Stimulated activated CD8-positive, alpha-beta memory T cell treated with anti-CD3 and anti-CD28 coated beads, Interleukin-4, amount 100 ng/mL, for 24 hours (primary cell): ENCODE data around the gene ZNF512B.

ENCODE experiments used
- DNase-seq: peaks from one replicate; pipeline ENCODE4 v3.0.0-alpha.2; 2020; ENCODE audit warnings: low read depth

Gene ZNF512B

DNA sequence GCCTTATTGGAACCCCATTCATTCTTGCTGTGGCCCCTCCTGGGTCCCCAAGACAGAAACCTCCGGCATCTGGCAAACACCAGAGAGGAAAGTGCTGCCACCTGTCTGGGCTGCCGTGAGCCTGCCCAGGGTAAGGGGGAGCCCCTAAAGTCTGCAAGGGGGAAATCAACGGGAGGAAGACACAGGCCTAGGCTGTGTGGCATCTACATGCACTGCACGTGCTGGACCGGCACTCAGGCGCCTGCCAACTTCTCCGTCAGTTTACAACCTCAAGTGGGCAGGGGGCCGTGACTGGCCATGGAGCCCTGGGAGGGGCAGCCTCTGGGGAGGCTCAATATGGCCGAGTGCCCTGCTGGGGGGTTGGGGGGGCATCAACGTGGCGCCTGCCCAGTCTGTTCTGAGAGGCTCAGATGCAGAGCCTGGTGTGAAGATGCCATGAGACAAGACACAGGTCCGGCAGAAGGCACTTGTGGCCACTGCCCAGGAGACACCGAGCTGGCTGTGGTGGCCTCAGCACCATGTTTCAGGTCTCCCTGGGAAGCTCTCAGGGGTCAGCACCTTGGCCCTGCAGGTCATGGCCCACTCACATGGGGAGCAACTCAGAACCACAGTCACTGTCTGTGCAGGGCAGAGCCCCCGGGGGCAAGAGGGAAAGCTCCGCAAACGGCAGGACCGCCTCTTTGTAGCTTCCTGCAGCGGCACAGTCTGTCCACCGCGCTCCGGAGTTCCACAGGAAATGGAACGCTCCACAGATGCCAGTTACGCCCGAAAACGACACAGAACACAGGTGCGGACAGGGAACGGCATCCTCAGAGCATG, 21.9 kb downstream of the ZNF512B start:
- DNase-seq = no peak

DNA sequence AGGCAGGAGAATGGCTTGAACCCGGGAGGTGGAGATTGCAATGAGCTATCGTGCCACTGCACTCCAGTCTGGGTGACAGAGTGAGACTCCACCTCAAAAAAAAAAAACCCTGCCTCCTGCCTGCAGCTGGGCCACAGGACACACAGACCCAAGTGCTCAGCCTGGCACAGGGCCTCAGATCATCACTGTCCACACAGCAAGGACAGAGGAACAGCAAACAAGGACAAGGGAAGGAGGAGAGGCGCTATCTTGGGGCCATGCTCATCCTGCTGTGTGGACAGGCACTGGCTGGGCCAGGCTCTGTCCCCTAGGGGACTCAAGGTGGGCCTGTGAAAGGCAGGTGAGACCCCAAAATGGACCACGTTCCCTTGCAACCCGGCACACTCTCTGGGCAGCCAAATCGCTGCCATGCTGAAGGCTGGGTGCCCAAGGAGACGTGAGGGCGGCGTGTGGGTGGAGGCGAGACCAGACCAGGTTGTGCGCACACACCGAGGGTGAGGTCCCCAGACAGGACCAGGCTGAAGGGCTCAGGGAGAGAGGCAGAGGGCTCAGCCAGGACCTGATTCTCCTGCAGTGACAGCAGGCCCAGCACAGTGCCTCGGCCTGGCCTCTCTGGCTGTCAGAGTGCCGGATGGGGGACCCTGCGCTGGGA, 22.6 kb downstream of the ZNF512B start:
- DNase-seq = no peak

DNA sequence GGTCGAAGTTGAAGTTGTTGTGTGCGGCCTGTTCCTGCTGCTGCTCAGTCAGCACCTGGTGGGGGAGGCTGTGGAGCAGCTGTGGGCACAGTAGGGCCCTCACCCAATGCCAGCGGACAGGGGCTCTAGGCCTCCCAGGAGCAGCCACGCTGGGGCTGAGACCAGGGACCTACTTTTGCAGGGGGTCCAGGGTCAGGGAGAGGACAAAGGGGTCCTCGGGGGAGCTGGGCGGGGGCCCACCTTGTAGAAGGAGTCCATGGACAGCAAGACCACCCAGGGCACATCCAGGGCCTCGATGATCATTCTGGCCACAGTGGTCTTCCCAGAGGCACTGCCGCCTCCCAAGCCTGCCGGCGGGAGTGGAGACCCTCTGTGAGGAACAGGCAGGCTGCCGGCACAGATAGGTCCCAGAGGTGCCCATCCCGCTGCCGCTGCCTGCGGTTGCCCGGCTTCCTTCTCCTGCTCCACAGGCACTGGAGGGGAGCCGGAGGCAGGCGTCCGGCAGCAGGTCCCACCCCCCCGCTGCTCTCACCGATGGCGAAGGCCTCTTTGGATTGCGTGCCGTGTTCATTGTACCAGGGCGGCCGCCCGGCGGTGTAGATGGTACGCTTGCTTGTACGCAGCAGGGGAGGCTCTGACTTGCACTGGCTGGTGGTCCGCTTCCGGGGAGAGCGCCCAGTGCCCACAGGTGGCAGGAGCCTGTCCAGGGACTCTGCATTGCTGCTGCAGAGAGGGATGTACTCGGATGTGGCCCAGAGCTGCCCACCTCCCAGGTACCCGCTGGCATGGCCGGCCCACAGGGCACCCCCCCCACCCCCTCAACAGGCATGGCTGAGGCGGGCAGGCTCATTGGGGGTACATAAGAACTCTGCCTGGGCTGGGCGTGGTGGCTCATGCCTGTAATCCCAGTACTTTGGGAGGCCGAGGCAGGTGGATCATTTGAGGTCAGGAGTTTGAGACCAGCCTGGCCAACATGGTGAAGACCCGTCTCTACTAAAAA, 23.5 kb downstream of the ZNF512B start:
- no peak for DNase-seq

DNA sequence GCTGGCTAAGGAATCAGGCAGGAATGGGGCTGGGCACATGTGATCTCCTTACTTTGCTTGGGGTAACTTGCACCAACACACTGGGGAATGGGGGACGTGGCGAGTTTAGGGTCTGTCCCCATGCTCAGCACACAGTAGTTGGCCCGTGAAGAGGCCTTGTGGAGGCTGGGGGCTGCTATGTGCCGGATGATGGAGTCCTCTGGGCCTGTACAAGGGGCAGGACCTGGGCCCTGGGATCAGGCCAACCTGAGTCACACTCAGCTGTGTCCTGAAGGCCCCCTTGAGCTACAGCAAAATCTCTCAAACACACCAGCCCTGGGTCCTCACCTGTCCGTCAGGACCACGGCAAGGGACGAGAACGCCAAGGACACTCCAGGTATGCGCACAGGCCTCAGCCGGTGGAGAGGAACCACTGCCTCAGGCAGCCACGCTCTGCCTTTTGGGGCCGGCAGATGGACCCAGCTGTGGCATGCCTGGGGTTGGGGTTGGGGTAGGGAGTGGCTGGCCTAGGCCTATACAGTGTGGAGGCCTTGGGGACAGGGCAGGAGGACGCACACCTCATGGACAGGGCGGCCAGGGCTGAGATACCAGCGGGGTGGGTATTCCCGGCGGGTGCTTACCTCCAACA, 24.6 kb downstream of the ZNF512B start:
- no peak for DNase-seq

DNA sequence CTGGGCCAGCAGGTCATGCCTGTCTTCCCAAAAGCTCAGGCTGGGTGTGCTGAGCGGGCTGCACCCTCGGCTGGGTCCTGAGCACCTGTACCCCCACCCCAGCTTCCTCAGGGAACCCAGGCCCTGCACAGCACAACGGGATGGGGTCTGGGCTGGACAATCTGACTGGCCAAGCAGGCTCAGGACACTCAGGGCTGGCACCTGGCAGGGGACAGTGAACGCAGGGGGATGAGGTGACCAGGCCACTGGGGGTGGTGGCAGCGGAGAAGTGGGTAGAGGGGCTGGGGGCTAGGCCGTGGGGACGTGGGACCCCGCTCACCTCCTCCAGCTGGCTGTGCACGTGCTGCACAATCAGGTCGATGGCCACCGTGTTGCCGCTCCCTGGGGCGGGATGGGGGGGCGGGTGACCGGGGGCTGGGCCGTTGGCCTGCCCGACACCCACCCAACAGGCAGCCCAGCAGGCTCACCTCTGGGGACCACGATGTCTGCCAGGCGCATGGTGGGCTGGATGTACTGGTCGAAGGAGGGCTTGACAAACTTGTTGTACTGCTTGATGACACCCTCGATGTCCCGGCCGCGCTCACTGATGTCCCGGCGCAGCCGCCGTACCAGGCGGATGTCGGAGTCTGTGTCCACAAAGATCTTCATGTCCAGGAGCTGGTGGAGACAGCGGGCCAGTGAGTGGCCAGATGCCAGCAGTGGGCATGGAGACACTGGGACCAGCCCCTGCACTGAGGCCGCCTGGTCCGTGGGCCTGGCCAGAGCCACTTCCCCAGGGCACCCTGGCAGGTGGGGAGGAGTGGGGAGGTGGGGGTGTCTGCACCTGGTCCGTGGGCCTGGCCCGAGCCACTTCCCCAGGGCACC, 25.4 kb downstream of the ZNF512B start:
- no peak for DNase-seq

DNA sequence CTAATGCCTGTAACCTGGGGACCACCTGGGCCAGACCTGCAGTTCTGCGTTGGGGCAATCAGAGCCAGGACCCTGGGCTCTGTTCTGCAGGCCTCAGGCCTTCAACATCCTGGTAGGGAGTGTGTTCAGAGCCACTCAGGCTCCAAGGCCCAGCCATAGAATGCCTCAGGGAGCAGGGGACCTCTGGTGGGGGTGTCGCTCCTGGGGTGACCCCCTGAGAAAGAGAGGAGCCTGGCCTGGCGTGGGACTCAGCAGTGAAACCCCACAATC, 26.0 kb downstream of the ZNF512B start:
- no peak for DNase-seq

DNA sequence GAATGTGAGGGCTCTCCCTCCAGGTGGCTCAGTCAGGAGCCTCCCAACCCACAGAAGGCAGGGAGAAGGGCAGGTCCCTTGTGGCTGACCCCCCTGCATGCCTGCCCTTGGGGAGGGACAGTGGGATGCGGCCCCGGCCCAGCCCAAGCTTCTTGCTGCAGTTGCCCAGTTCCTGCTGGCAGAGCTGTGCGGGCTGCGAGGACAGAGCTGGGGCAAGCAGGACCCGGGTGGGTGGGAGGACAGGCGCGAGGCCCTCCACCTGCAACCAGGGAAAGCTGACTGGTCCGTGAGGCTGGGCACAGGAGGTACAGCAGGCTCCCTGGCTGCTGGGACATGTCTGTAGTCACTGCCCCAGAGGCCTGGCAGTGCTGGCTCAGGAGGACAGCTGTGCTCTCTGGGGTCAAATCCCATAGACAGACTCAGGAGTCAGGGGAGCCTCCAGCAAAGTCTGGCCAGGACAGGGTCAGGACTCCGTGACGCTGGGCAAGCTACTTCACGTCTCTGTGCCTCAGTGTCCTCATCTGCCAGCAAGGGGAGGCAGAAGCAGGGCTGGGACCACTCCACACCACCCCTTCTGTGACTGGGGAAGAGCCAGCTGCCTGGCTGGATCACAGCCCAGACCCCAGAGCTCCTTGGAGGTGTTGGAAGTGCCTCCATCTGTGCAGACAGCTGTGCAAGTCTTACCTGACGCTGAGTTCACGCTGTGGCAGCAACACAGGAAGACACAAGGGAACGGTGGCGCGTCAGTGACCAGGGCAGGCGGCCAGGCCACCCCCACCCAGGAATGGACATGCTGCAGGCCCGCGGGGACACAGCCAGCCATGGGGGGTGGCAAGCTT, 26.5 kb downstream of the ZNF512B start:
- DNase-seq = no peak

DNA sequence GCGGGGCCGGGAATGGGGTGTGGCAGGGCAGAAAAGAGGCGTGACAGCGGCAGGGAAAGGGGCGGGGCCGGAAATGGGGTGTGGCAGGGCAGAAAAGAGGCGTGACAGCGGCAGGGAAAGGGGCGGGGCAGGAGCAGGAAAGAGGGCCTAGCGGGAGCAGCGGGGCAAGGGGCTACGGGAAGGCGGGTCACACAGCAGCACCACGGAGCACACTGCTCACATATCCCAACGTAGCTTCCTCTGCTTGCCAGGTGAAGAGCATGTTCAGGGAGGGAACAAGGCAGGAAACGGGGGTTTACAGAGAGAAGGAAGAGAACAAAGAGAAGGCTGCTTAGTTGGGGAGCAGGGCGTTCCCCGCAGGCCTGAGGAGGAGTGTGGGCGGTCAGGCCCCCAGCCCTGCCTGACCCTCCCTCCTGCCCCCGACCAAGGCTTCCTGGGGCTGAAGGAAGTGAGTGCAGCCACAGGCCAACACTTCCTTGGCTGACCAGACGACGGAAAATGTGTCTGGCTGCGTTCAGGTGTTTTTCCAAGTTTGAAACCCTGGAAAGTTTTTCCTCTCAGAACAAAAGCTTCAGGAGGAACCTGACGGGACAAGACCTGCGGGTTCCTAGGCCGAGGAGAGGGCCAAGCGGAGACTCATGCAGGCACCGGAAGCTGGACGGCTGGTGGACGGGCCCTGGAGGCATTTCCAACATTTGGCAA, 27.3 kb downstream of the ZNF512B start:
- no peak for DNase-seq

DNA sequence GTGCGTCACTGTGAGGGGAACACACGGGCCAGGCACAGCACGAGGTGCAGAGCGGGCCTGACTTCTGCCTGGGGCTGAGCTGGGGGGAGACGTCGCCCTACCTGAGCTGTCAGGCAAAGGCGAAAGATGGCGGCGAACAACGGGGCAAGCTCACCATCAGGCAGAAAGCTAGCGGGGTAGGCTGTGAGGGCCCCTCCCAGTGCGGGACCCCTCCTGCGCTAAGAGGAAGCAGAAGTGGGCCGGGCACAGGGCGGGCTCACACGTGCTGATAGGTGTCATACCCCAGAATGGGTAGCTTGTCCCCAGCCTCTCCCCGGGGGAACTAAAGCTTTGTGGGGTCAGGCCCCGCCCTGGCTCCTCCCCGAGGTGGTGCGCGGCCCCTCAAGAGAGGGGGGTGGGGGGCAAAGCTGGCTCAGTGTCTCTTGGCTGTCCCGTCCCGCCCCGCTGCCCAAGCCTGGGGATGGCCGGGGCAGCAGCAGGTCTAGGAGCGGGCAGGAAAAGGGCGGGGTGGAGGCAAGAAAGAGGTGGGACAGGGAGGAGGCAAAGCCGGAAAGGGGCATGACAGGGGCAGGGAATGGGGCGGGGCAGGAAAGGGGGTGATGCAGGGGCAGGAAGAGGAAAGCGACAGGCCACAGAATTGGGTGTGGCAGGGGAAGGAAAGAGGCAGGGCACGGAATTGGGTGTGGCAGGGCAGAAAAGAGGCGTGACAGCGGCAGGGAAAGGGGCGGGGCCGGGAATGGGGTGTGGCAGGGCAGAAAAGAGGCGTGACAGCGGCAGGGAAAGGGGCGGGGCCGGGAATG, 28.2 kb downstream of the ZNF512B start:
- DNase-seq = peak; percentile 61

DNA sequence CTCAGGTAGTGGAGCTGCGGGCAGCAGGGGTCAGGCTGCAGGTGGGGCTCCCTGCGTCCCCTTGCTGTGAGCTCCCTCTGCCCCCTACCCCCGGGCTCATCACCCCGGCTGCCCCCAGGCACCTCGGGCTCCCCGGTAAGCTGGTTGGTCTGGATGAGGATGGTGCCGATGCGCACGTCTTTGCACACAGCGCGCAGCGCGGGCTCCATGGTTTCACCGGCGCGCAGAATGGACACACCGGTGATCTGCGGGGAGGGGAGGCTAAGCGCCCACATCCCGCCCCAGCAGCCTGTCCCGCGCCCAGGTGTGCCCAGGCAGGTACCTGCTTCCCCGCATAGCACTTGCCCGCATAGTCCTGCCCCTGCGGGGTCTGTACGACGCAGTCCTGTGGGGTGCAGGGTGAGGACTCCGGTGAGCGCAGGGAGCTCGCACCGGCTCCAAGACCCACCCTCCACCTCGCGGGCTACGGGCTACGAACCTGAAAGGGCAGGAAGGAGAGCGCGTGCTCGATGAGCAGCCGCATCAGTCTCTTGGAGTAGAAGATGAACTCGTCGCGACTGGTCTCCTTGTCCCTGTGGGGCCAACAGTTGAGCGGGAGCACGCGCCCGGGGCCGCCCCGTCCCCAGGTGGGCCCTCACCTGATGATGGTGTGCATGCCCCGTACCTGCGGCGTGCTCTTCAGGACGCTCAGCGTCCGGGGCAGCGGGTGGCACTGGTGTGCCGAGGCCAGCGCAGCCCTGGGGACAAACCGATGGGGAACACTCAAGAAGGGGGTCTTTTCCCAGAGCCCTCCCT, 29.1 kb downstream of the ZNF512B start:
- no peak for DNase-seq

DNA sequence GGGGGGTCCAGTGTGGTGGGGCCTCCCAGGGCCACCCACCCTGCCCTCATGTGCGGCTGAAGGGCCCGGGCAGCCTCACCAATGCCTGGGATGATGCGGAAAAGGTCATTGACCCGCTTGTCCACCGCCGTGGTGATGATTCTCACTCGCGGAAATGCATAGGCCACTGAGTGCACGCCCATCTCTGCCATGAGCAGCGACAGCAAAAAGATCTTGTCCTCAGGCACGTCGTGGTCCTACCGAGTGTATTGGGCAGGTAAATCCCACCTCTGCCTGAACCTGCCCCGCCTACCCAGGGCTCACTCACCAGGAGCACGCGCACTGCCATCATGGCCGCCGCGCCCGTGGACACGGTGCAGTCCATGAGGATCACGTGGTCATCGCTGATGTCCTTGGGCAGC, 29.7 kb downstream of the ZNF512B start:
- no peak for DNase-seq

DNA sequence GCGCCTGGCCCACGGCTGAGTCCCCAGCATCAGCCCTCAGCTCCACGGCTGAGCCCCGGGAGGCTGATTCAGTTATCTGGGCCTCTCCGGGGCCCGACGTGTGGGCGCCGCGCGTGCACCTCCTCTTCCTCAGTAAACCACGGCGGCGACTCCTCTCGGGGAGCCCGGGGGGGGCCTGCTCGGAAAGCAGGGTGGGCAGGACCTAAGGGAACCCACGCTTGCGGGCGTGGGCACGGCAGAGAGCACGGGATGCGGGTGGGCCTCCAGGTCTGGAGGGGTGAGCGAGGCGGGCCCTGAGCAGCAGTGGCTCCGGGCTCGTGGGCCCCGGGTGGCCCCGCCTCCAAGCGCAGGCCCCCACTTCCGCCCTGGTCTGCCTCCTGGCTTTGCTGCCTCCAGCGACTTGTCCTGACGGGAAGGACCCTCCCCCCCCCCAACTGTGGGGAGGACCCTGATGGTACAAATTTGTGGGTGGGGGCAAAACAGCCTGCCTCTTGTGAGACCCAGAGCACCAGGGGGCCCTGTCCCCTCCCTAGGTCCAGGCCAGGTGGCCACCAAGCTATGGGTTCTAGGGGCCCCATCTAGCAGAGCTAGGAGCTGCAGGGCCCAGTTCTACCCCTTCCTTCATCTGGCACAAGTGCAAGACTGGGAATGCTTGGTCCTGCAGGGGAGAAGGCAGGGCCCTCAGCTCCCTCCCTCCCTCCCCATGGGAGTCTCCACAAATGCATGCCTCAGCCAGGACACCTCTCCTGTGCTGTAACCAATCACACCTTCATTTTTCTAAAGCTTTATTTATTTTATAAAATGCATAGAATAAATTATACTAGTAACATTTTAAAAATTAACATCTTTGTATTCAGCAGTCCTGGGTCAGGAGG, 30.4 kb downstream of the ZNF512B start:
- DNase-seq = no peak

DNA sequence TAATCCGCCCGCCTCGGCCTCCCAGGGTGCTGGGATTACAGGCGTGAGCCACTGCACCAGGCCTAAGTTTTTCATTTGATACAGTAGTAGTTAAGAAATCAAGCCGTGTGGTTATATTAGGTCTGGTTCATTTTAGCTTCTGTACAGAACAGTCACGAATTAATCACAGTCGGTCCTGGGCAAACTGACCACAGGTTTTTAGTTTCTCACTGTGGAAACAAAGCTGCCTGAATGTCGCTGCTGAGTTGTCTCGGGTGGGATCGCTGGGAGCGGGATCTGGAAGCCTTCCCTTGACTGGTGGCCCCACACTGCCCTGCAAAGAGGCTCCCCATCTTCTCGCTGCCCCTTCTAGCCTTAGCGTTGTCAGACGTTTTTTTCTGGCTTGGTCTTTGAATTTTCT, 32.1 kb downstream of the ZNF512B start:
- DNase-seq = no peak

DNA sequence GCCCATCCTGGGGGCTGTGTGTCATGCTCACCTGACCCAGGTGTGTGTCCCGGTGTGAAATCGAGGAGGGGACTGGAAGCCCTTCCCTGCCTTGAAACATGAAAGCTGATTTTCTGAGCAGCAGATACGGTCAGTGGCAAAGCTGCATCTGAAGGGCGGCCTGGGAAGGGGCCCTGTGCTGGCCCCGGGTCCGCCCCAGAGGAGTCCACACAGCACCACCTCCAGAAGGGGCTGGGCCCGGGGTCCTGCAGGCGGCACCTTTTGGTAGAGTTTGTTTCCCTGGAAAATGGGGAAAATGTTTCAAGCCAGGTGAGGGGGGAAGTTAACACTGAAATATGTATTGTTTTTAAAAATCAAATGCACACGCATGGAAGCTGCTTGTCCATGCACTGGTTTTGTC, 34.3 kb downstream of the ZNF512B start:
- DNase-seq = no peak

DNA sequence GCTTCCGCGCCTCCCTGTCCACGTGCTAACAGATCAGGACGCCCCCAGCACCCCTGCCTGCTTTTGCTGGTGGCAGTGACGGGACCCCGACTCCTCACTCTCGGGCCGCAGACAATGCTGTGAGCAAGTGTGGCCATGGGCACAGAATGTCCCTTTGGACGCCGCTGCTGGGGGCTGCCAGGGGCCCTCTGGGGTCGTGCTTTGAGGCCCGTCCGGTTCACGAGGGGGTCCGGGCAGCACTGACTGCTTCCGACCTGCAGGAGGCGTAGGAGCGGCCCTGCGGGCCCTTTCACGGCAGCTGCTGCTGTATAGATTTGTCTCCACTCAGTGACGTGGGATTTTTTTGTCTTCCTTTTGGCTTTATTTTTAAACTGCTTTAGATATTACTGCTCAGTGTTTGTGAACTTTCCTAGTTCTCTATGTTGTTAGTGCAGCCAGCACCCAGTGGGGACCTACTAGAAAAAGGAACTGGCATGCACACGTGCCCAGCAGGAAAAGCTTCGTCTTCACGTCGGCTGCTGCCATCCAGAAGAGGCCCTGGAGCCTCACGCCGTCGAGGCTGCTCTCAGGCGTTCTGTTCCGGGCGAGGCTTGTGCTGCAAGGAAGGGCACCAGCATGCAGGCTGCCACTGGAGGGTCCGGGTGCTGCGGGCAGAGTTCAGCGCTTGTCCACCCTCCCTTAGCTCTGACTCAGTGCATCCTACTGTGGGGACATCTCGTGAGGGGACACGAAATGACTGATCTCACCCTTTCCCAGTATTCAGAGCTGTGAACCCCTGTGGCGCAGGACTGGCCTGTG, 35.3 kb downstream of the ZNF512B start:
- DNase-seq = no peak

DNA sequence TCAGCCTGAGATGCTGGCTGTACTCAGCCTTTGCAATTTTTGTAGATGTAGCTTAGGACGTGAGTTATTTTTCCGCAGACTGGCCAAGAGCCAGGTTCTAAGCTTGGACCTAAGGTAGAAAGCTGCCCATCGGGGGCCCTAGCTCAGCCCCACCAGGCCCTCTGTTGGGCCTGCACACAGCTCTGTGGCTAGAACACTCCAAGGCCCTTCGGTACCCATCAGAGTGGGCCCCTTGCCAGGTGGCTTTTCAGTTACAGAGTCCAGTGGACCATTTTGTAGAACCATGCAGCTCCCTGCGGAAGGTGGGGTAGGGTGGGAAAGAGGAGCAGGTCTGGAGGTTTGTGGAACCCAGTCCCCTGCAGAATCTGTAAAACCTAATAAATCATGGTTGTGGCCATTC, 36.1 kb downstream of the ZNF512B start:
- no peak for DNase-seq
